DND-41 (cell line): ENCODE results near the gene IQCM.

Experiments
- EZH2 ChIP-seq: IDR thresholded peaks from 3 replicates; pipeline ENCODE4 v1.6.1; 2012; ENCODE audit warnings: borderline replicate concordance, low read depth, mild to moderate bottlenecking, moderate library complexity, low read length, inconsistent platforms; ENCODE audit not compliant: severe bottlenecking
- TF ChIP-seq, protein P1 (sequence below): IDR thresholded peaks from 2 replicates; pipeline ENCODE4 v1.5.1; 2012; ENCODE audit warnings: borderline replicate concordance, low read length, moderate library complexity, mild to moderate bottlenecking; ENCODE audit not compliant: poor library complexity, severe bottlenecking; ENCODE audit errors: extremely low read depth

DNA sequence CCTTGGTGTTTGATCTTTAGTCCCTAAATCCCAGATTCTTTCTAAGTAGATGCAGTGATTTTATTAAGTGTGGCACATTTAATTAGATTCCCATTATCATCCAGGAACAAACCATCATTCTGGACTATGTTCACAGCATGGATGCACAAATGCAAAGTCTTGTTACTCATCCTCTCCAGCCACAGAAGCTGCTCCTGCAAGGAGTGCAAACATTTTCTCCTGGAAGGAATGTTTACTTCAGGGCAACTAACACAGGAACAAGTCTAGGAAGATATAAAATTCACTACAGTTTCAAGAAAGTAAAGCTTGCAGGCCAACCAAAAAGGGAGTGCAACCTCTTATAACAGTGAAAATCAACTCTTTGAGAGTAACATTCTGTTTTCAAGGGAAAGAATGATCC, 106.0 kb downstream of the IQCM start:
- TF ChIP-seq, protein P1, sequence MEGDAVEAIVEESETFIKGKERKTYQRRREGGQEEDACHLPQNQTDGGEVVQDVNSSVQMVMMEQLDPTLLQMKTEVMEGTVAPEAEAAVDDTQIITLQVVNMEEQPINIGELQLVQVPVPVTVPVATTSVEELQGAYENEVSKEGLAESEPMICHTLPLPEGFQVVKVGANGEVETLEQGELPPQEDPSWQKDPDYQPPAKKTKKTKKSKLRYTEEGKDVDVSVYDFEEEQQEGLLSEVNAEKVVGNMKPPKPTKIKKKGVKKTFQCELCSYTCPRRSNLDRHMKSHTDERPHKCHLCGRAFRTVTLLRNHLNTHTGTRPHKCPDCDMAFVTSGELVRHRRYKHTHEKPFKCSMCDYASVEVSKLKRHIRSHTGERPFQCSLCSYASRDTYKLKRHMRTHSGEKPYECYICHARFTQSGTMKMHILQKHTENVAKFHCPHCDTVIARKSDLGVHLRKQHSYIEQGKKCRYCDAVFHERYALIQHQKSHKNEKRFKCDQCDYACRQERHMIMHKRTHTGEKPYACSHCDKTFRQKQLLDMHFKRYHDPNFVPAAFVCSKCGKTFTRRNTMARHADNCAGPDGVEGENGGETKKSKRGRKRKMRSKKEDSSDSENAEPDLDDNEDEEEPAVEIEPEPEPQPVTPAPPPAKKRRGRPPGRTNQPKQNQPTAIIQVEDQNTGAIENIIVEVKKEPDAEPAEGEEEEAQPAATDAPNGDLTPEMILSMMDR = no peak
- no peak for TF ChIP-seq EZH2
